ENCODE data around the gene KCNA10. TPM values are rescaled to one million over a fixed set of nuclear protein-coding genes. Genes with fewer than 3 reads are reported as not detected.

The KCNA10 gene
- total RNA-seq, 1 donor from 2014 or later = not detected

GRCh38 chr1:110542725-110543124 is 23.8 kb upstream of the KCNA10 start:
- Mint-ChIP-seq H3K4me3 (no peak overlapping the region), H3K4me1 (ENCODE audit: unreplicated experiment) (no peaks in the 10 kb centered on the region), H3K27ac (no peak overlapping the region), H3K27me3 (peaks cover 31% of the 10 kb centered on the region), H3K36me3 (no peaks in the 10 kb centered on the region), H3K9me3 (no peaks in the 10 kb centered on the region)
- no peak for TF ChIP-seq CTCF (conservative IDR thresholded peaks at IDR 0.05)
- no peak for DNase-seq (ENCODE audit: extremely low spot score, unreplicated experiment)

GRCh38 chr1:110541906-110542395 is 23.0 kb upstream of the KCNA10 start:
- no peak overlapping the region for H3K4me3 Mint-ChIP-seq
- no peaks in the 10 kb centered on the region for H3K9me3 Mint-ChIP-seq
- H3K27ac Mint-ChIP-seq = no peak overlapping the region
- TF ChIP-seq CTCF (conservative IDR thresholded peaks at IDR 0.05) = no peak
- no peaks in the 10 kb centered on the region for H3K4me1 Mint-ChIP-seq (ENCODE audit: unreplicated experiment)
- no peaks in the 10 kb centered on the region for H3K36me3 Mint-ChIP-seq
- peaks cover 36% of the 10 kb centered on the region for H3K27me3 Mint-ChIP-seq
- DNase-seq (ENCODE audit: extremely low spot score, unreplicated experiment) = no peak

- Mint-ChIP-seq H3K4me1 (ENCODE audit: unreplicated experiment) (no peaks in the 10 kb centered on the region), H3K36me3 (no peaks in the 10 kb centered on the region), H3K27me3 (peaks cover 34% of the 10 kb centered on the region), H3K27ac (no peak overlapping the region), H3K4me3 (no peak overlapping the region), H3K9me3 (no peaks in the 10 kb centered on the region)
- TF ChIP-seq CTCF (conservative IDR thresholded peaks at IDR 0.05) = no peak
- DNase-seq (ENCODE audit: extremely low spot score, unreplicated experiment) = no peak
Observed at GRCh38 chr1:110540891-110541685, 22.1 kb upstream of the KCNA10 start.

- Mint-ChIP-seq H3K36me3 (no peaks in the 10 kb centered on the region), H3K27ac (no peak overlapping the region), H3K4me3 (no peak overlapping the region), H3K27me3 (peaks cover 39% of the 10 kb centered on the region), H3K9me3 (no peaks in the 10 kb centered on the region), H3K4me1 (ENCODE audit: unreplicated experiment) (no peaks in the 10 kb centered on the region)
- TF ChIP-seq CTCF (conservative IDR thresholded peaks at IDR 0.05) = no peak
- no peak for DNase-seq (ENCODE audit: extremely low spot score, unreplicated experiment)
Observed at GRCh38 chr1:110538921-110539320, 19.9 kb upstream of the KCNA10 start.

GRCh38 chr1:110538075-110538474 is 19.1 kb upstream of the KCNA10 start:
- no peak for TF ChIP-seq CTCF (conservative IDR thresholded peaks at IDR 0.05)
- Mint-ChIP-seq H3K27ac (no peak overlapping the region), H3K4me3 (no peak overlapping the region), H3K9me3 (no peaks in the 10 kb centered on the region), H3K36me3 (no peaks in the 10 kb centered on the region), H3K4me1 (ENCODE audit: unreplicated experiment) (no peaks in the 10 kb centered on the region), H3K27me3 (peaks cover 41% of the 10 kb centered on the region)
- DNase-seq (ENCODE audit: extremely low spot score, unreplicated experiment) = no peak
